RWPE1 (cell line): ENCODE data around the gene CTNNA2.

Experiments
- CTCF ChIA-PET: fragments of 350-600 bp; sonication (Branson Sonifier 250); formaldehyde crosslinking; extraction: SDS; loops from one replicate; lab custom pipeline; 2021; lab: Yijun Ruan, JAX
- POLR2A ChIA-PET: fragments of 400-600 bp; formaldehyde crosslinking; extraction: SDS; loops from one replicate; lab custom pipeline; 2020; ENCODE audit warnings: antibody characterized with exemption; ENCODE audit not compliant: low non-redundant PET; lab: Yijun Ruan, JAX
- DNase-seq: peaks from one replicate; pipeline ENCODE4 v3.0.0; 2012; ENCODE audit warnings: low spot score
- H3K27ac ChIP-seq: fragments of 450-650 bp; 2 replicates; pipeline ENCODE4 v1.5.1; 2017
- CTCF ChIP-seq: fragments of 450-650 bp; conservative IDR thresholded peaks from 2 replicates; pipeline ENCODE4 v1.5.1; 2017; ENCODE audit warnings: low read depth, mild to moderate bottlenecking

Gene CTNNA2

GRCh38 chr2:80354858-80355257 is 842.0 kb downstream of the CTNNA2 start:
- DNase-seq = no peak
- TF ChIP-seq CTCF = no peak
- POLR2A ChIA-PET = no interaction called here
- CTCF ChIA-PET = no interaction called here
- H3K27ac ChIP-seq = no peak overlapping the region

DNA sequence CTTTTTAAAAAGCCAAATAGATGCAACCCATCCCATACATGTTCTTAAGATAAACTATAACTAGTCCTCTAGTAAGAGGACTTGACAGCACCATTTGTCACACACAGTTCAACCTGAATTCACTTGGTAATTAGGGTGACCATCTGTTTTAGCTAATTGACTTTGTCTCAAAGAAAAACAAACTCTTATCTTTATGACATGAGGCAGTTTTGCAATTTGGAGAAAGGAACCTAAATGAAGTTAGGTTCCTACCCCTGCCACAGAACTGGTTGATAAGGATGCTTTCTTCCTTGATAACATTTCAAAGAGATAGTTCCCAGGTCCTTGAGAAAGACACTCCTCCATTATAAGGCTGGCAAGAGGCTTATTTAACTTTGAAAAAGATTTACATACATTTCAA is 849.1 kb downstream of the CTNNA2 start:
- TF ChIP-seq CTCF = no peak
- DNase-seq = no peak
- CTCF ChIA-PET = no interaction called here
- no peak overlapping the region for H3K27ac ChIP-seq
- POLR2A ChIA-PET = no interaction called here

DNA sequence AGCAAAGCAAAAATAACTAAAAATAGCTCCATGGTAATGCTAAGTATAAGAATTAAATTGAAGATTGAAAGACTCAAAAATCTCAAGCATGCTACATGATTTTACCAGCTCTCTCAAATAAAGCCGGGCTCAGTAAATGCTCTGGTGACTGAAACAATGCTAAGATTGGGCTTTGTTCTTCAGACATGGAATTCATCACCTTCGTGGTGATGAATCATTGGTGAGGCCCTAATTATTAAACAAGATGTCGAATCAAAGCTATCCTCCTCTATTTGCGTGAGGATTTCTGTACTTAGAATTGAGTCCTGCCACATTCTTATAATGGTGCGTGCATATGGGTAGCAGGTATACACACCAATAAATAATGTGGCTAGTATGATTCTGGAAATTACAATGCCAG is 850.5 kb downstream of the CTNNA2 start:
- ChIA-PET CTCF (no interaction called here), POLR2A (interaction anchor here (0.6 kb wide), 1 partner anchor 400 kb away, joined by 3 read pairs; no protein-coding TSS in a partner anchor)
- no peak for DNase-seq
- no peak overlapping the region for H3K27ac ChIP-seq
- no peak for TF ChIP-seq CTCF

- POLR2A ChIA-PET = no interaction called here
- CTCF ChIA-PET = interaction anchor here (0.6 kb wide), 1 partner anchor 54 kb away, joined by 3 read pairs; no protein-coding TSS in a partner anchor
- no peak for TF ChIP-seq CTCF
- no peak for DNase-seq
- no peak overlapping the region for H3K27ac ChIP-seq
Measured at GRCh38 chr2:80363791-80364349, 851.0 kb downstream of the CTNNA2 start.

DNA sequence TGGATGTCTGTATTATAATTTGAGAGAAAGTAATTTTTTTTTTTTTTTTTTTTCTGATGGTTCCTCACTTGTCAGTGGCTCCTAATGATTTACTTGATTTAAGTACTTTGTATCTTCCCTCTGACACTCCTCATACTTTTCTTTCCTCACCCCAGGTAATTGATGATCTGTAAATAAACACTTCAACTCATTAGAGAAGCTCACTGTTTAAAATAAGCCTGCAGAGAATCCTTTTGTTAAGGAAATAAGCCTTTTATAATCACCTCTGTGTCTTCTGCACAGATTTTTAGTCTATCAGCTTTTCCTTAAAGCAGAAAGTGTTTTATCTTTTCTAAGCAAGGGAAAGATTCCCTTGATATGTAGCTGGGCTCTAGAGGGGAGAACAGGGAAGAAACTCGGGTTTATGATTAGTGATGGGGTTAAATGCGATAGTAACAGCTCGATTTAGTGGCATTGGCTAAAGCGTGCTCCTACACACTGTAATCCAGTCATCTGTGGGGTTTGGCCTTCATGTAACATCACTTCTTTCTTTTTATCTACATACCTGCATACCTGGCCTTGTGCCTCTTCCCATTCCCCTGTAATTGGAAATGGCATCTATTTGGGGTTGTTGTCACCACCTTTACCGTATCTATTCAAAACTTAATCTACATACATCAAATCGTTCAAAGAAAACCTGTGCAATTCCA is 851.8 kb downstream of the CTNNA2 start:
- CTCF ChIA-PET = interaction anchor here (0.5 kb wide), 1 partner anchor 177 kb away, joined by 3 read pairs; no protein-coding TSS in a partner anchor
- no peak for DNase-seq
- H3K27ac ChIP-seq = no peak overlapping the region
- no peak for TF ChIP-seq CTCF
- POLR2A ChIA-PET = no interaction called here

DNA sequence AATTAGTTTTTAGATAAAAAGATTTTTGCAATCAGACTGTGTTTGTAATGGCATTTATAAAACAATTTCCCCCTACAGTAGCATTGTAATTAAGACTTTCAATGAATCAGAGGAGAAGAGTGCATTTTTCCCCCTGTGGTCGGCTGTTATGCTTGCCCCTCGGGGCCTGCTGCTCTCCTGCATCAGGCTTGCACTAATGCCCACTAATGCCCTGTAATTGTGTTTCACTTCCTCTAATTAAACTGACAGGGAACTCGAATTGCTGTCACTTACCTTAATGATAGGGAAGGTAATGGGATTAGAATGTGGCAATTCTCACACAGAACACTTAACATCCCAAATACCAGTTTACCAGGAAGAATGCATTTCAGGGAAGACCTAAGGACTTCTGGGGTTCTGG is 852.9 kb downstream of the CTNNA2 start:
- no peak for TF ChIP-seq CTCF
- CTCF ChIA-PET = no interaction called here
- no peak overlapping the region for H3K27ac ChIP-seq
- DNase-seq = no peak
- POLR2A ChIA-PET = no interaction called here
